Measurements from ENCODE around the gene SPP2.

SPP2 gene

GRCh38 chr2:234078129-234078528, 27.6 kb downstream of the SPP2 start:
- no peak for TF ChIP-seq CTCF (conservative IDR thresholded peaks at IDR 0.05; ENCODE audit: low read depth)
- CTCF ChIA-PET = no interaction called here
- POLR2A ChIA-PET (ENCODE audit: low non-redundant PET) = no interaction called here
- H3K27ac ChIP-seq = no peak overlapping the region
- DNase-seq (ENCODE audit: low spot score) = no peak

DNA sequence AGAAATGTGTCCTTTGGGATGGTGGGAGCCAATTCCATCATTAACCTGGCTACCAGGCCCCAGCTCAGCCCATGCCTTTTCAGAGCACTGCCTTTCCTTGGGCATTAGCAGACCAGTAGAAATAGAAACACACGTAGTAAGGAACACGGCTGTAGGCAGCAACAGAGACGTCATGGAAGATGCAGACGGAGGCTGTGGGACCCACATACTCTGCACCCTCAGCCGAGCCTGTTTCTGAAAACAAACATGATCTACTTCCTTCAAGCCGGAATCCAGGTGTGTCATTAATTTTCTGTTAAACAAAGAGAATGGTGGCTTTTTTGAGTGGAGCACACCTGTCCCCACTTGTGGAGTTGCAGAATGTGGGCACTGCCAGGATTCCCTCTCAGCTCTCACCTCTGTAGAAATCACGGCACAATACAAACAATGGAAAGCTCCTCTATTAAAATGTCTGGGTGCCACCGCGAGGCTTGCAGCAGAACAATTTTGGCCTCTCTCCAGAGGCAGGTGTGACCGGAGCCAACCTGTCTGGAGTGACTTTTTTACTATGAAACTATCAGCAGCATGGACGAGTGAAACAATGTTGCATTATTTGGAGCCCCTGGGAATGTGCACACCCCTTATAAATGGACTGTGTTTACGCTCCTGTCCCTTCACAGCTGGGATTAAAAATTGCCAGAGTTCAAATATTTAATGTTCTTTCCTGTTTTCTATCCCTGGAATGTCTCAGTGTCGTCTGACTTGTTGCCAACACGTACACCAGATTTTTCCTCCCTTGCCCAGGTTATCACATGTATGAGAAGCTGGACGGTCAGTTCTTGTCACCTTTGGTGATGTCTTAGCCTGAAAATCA, 31.7 kb downstream of the SPP2 start:
- no peak for DNase-seq (ENCODE audit: low spot score)
- CTCF ChIA-PET = interaction anchor here (0.5 kb wide), 1 partner anchor 719 kb away, joined by 3 read pairs; no protein-coding TSS in a partner anchor
- TF ChIP-seq CTCF (conservative IDR thresholded peaks at IDR 0.05; ENCODE audit: low read depth) = no peak
- H3K27ac ChIP-seq = no peak overlapping the region
- POLR2A ChIA-PET (ENCODE audit: low non-redundant PET) = no interaction called here

DNA sequence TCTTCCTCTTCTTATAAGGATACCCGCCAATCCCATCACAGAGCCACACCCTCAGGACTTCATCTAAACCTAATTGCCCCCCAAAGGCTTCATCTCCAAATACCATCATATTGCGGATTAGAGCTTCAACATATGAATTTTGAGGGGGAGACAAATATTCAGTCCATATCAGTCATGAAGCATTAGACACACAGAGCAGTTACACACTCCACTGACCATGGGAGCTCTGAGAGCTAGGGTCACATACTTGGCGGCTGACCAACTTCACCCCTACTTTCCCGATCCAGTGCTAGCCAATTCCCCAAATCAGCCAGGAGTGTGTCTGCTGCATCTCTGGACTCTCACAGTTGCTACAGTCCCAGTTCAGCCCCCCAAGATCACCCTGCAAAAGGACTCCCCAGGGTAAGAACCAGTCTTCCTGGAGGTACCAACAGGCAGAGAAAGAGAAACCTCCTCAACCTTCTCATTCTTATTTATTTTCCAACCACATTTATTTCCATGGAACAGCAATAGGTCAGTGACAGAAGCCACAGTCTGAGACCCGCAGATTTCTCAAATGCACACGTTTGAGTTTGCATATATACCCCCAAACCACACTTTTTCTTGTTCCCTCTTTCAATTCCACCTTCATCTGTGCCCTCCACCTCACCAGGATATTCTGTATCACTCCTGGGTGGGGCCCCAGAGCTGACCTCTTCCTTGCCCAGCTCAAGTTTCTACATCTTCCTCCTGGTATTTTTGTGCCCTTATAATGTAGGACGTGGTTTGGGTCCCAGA, 33.3 kb downstream of the SPP2 start:
- ChIA-PET POLR2A (ENCODE audit: low non-redundant PET) (no interaction called here), CTCF (interaction anchor here (0.6 kb wide), 2 partner anchors 15 to 66 kb away, joined by 3 read pairs; no protein-coding TSS in a partner anchor)
- no peak for DNase-seq (ENCODE audit: low spot score)
- no peak overlapping the region for H3K27ac ChIP-seq
- no peak for TF ChIP-seq CTCF (conservative IDR thresholded peaks at IDR 0.05; ENCODE audit: low read depth)

- no peak for TF ChIP-seq CTCF (conservative IDR thresholded peaks at IDR 0.05; ENCODE audit: low read depth)
- ChIA-PET POLR2A (ENCODE audit: low non-redundant PET) (no interaction called here), CTCF (interaction anchor here (0.6 to 1.0 kb wide), 2 partner anchors 24 to 103 kb away, joined by 3 to 4 read pairs; no protein-coding TSS in a partner anchor)
- H3K27ac ChIP-seq = peak overlapping the region; percentile 97
- DNase-seq (ENCODE audit: low spot score) = peak; percentile 45
Observed at GRCh38 chr2:234091432-234091879, 41.0 kb downstream of the SPP2 start.

- ChIA-PET CTCF (interaction anchor here (0.6 to 1.0 kb wide), 2 partner anchors 24 to 103 kb away, joined by 3 to 4 read pairs; no protein-coding TSS in a partner anchor), POLR2A (ENCODE audit: low non-redundant PET) (no interaction called here)
- no peak for TF ChIP-seq CTCF (conservative IDR thresholded peaks at IDR 0.05; ENCODE audit: low read depth)
- peak overlapping the region; percentile 97 for H3K27ac ChIP-seq
- DNase-seq (ENCODE audit: low spot score) = peak; percentile 38
Observed at GRCh38 chr2:234091883-234092282, 41.4 kb downstream of the SPP2 start.

GRCh38 chr2:234092344-234092743, 41.8 kb downstream of the SPP2 start:
- CTCF ChIA-PET = interaction anchor here (0.6 to 1.0 kb wide), 2 partner anchors 23 to 491 kb away, joined by 3 read pairs; no protein-coding TSS in a partner anchor
- no peak for DNase-seq (ENCODE audit: low spot score)
- peak overlapping the region; percentile 97 for H3K27ac ChIP-seq
- no peak for TF ChIP-seq CTCF (conservative IDR thresholded peaks at IDR 0.05; ENCODE audit: low read depth)
- POLR2A ChIA-PET (ENCODE audit: low non-redundant PET) = no interaction called here
